SU-DHL-6 (cell line): ENCODE data around the gene PLIN5.

Source experiments
- H2AFZ ChIP-seq: fragments of 200-600 bp; sonication (generic); 2 replicates; pipeline ENCODE4 v1.6.1; 2014; ENCODE audit warnings: low read depth, mild to moderate bottlenecking, moderate library complexity, mixed read lengths, antibody characterized with exemption, low read length; ENCODE audit not compliant: severe bottlenecking
- H3F3A ChIP-seq: fragments of 200-600 bp; shearing (Covaris generic); 2 replicates; pipeline ENCODE4 v1.6.0; 2016; ENCODE audit warnings: antibody characterized with exemption, mild to moderate bottlenecking; ENCODE audit not compliant: insufficient read depth
- H3K27ac ChIP-seq: fragments of 200-600 bp; sonication (generic); 2 replicates; pipeline ENCODE4 v1.5.1; 2016; ENCODE audit warnings: low read depth, mild to moderate bottlenecking, low read length, moderate library complexity, mixed read lengths
- H3K27me3 ChIP-seq: fragments of 200-600 bp; sonication (generic), shearing (Covaris generic); 2 replicates; pipeline ENCODE4 v1.6.0; 2014; ENCODE audit warnings: mild to moderate bottlenecking, low read length
- H3K36me3 ChIP-seq: fragments of 200-600 bp; sonication (generic); 2 replicates; pipeline ENCODE4 v1.6.1; 2014; ENCODE audit warnings: mild to moderate bottlenecking, low read length, mixed read lengths
- H3K4me2 ChIP-seq: fragments of 300-600, 200-600 bp; shearing (Covaris generic), sonication (generic); 2 replicates; pipeline ENCODE4 v1.6.0; 2014; ENCODE audit warnings: low read length, low read depth, mild to moderate bottlenecking; ENCODE audit not compliant: poor library complexity, severe bottlenecking
- H3K4me3 ChIP-seq: fragments of 200-600 bp; sonication (generic); 2 replicates; pipeline ENCODE4 v1.5.1; 2014; ENCODE audit warnings: antibody characterized with exemption, low read length, mild to moderate bottlenecking, mixed read lengths; ENCODE audit not compliant: insufficient read depth, poor library complexity, severe bottlenecking
- H3K79me2 ChIP-seq: fragments of 200-600 bp; sonication (generic); 2 replicates; pipeline ENCODE4 v1.6.1; 2014; ENCODE audit warnings: mild to moderate bottlenecking, low read length, moderate library complexity; ENCODE audit not compliant: insufficient read depth
- H3K9ac ChIP-seq: fragments of 200-600 bp; sonication (generic); 2 replicates; pipeline ENCODE4 v1.7.0; 2014; ENCODE audit warnings: mild to moderate bottlenecking, low read length
- H3K9me2 ChIP-seq: fragments of 200-600 bp; sonication (generic); replicated peaks from 2 replicates; pipeline ENCODE4 v1.6.1; 2014; ENCODE audit warnings: low read length; ENCODE audit not compliant: insufficient read depth
- H3K9me3 ChIP-seq: fragments of 200-600 bp; sonication (generic); 2 replicates; pipeline ENCODE4 v1.6.1; 2014; ENCODE audit warnings: low read length, mixed read lengths; ENCODE audit not compliant: insufficient read depth
- H4K20me1 ChIP-seq: fragments of 200-600 bp; sonication (generic); 2 replicates; pipeline ENCODE4 v1.6.1; 2014; ENCODE audit warnings: low read depth, mild to moderate bottlenecking, antibody characterized with exemption, low read length, moderate library complexity, mixed read lengths
- EZH2phosphoT487 ChIP-seq: fragments of 200-600 bp; sonication (generic), shearing (Covaris generic); conservative IDR thresholded peaks from 2 replicates; pipeline ENCODE4 v1.6.1; 2018; ENCODE audit warnings: mild to moderate bottlenecking, antibody characterized with exemption, low read length, moderate library complexity, mixed read lengths
- TF ChIP-seq, protein P1 (sequence below): fragments of 200-600 bp; sonication (generic); IDR thresholded peaks from one replicate; pipeline ENCODE4 v1.5.1; 2017; ENCODE audit warnings: antibody characterized with exemption, mild to moderate bottlenecking, low read length, moderate library complexity; ENCODE audit not compliant: insufficient read depth, poor library complexity, severe bottlenecking

Gene PLIN5

DNA sequence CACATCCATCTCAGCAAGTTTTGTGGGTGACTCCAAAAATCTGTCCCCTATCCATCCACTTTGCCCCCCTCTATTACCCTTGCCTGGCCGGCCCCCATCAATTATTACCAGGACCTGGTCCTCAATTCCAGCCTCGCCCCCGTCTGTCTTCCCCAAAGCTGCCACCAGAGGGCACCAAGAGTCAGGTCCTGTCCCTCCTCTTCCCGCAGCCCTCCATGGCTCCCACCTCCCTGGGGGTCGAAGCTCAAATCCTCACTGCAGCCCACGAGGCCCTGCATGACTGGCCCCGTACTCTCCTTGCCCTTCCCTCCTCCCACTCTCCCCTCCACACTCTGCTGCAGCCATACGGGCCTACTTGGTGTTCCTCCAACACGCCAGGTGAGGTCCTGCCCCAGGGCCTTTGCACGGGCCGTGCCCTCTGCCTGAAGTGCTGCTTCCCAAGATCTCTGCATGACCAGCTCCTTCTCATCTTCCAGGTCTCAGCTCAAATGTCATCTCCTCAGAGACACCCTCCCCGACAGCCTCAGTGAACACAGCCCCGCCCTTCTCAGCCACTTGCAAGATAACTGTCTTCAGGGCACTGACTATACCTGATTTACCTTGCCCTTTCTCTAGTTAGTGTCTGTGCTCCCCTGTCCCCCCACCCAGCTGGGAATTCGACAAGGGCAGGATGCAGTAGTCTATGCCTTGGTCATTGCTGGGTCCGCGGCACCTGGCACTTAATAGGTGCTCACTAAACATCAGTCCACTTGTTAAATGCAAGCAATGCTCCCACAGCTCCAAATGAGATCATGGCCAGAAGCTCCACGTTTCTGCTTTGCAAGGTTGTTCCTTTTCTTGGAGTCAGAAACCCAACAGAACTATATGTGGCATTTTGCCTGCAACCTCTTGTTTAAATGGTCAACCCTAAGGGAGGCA is 41.3 kb upstream of the PLIN5 start:
- no peak overlapping the region for H3K9ac ChIP-seq

DNA sequence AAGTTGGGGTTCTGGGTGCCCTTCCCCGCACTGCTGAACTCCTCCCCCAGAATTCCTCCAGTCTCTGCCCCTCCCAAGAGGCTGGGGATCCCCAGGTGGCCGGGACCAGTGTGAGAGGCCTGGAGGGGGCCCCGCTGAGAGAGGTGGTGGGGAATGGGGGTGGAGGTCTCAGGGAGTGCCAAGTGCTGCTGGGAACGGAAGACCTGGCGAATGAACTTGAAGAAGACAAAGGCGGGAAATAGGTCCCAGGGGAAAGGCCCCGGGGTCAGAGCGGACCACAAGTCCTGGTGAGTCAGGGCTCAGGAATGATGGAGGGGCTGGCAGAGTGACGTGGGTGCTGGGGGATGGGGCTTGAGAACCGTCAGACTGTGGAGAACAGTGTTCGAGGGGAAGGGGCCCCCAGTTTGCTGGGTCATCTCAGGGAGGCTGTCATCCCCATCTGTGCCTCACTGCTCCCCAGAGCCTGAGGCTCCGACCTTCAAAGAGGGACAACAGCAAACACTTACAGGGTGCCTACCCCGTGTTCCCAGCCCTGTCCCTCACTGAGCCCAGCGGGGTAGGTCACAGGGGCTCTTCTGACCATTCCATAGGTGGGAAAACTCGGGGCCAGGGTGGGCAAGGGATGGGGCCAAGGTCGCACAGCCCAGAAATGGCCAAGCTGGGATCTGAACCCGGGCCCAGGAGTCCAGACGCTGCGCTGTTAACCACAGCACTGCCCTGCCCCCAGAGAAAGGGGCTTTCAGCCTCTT is 40.4 kb upstream of the PLIN5 start:
- Histone ChIP-seq H3K4me3 (no peak overlapping the region), H3K27me3 (no peaks in the 10 kb centered on the region), H2AFZ (no peak overlapping the region), H4K20me1 (no peaks in the 10 kb centered on the region), H3K4me2 (no peak overlapping the region), H3K9me3 (no peaks in the 10 kb centered on the region), H3K36me3 (no peaks in the 10 kb centered on the region), H3K9ac (no peak overlapping the region), H3K27ac (no peak overlapping the region), H3K9me2 (no peaks in the 10 kb centered on the region), H3F3A (no peaks in the 10 kb centered on the region), H3K79me2 (no peaks in the 10 kb centered on the region)
- TF ChIP-seq, protein P1, sequence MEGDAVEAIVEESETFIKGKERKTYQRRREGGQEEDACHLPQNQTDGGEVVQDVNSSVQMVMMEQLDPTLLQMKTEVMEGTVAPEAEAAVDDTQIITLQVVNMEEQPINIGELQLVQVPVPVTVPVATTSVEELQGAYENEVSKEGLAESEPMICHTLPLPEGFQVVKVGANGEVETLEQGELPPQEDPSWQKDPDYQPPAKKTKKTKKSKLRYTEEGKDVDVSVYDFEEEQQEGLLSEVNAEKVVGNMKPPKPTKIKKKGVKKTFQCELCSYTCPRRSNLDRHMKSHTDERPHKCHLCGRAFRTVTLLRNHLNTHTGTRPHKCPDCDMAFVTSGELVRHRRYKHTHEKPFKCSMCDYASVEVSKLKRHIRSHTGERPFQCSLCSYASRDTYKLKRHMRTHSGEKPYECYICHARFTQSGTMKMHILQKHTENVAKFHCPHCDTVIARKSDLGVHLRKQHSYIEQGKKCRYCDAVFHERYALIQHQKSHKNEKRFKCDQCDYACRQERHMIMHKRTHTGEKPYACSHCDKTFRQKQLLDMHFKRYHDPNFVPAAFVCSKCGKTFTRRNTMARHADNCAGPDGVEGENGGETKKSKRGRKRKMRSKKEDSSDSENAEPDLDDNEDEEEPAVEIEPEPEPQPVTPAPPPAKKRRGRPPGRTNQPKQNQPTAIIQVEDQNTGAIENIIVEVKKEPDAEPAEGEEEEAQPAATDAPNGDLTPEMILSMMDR: no peak
- no peak for TF ChIP-seq EZH2phosphoT487

More for the DNA sequence above, 41.3 kb upstream of the PLIN5 start:
- Histone ChIP-seq H3K4me3 (no peak overlapping the region), H4K20me1 (no peaks in the 10 kb centered on the region), H3K27ac (no peak overlapping the region), H3K4me2 (no peak overlapping the region), H3K9me3 (no peaks in the 10 kb centered on the region), H3K27me3 (no peaks in the 10 kb centered on the region), H3K79me2 (no peaks in the 10 kb centered on the region), H3K9me2 (no peaks in the 10 kb centered on the region), H3K36me3 (no peaks in the 10 kb centered on the region), H2AFZ (no peak overlapping the region), H3F3A (no peaks in the 10 kb centered on the region)
- TF ChIP-seq, protein P1: peak; percentile 70
- TF ChIP-seq EZH2phosphoT487: no peak

- Histone ChIP-seq H3F3A (no peaks in the 10 kb centered on the region), H3K9ac (no peak overlapping the region), H4K20me1 (no peaks in the 10 kb centered on the region), H3K36me3 (no peaks in the 10 kb centered on the region), H3K27me3 (no peaks in the 10 kb centered on the region), H3K79me2 (no peaks in the 10 kb centered on the region), H3K9me3 (no peaks in the 10 kb centered on the region), H2AFZ (no peak overlapping the region), H3K4me2 (no peak overlapping the region), H3K4me3 (no peak overlapping the region), H3K27ac (no peak overlapping the region), H3K9me2 (no peaks in the 10 kb centered on the region)
- no peak for TF ChIP-seq EZH2phosphoT487
- TF ChIP-seq, protein P1: no peak
Observed at GRCh38 chr19:4573682-4574081, 38.7 kb upstream of the PLIN5 start.
